ENCODE data around the gene C1orf21.

DNA sequence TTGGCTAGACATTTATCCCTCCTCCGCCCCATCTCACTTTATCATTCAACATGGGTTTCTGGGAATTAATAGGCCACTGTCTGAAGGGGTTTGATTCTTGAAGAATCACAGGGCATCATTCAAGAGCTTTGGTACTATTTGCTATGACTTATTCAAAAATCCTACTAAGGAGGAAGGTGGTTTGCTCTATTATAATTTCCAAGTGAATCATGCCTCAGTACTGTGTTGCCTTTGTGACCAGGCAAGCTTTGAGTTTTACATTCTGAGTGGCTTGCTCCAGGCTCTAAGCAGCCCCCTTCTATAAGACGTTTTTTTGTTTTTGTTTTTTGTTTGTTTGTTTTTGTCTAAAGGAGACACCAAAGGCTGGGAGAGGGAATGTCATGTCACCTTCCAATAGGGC, 2.6 kb downstream of the C1orf21 start:
- no peak for TF ChIP-seq TAF1 (IDR thresholded peaks at IDR 0.05; ENCODE audit: borderline replicate concordance, low read depth, low read length)
- TF ChIP-seq, protein P1, sequence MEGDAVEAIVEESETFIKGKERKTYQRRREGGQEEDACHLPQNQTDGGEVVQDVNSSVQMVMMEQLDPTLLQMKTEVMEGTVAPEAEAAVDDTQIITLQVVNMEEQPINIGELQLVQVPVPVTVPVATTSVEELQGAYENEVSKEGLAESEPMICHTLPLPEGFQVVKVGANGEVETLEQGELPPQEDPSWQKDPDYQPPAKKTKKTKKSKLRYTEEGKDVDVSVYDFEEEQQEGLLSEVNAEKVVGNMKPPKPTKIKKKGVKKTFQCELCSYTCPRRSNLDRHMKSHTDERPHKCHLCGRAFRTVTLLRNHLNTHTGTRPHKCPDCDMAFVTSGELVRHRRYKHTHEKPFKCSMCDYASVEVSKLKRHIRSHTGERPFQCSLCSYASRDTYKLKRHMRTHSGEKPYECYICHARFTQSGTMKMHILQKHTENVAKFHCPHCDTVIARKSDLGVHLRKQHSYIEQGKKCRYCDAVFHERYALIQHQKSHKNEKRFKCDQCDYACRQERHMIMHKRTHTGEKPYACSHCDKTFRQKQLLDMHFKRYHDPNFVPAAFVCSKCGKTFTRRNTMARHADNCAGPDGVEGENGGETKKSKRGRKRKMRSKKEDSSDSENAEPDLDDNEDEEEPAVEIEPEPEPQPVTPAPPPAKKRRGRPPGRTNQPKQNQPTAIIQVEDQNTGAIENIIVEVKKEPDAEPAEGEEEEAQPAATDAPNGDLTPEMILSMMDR (IDR thresholded peaks at IDR 0.05), result no peak
- TF ChIP-seq, protein P2, sequence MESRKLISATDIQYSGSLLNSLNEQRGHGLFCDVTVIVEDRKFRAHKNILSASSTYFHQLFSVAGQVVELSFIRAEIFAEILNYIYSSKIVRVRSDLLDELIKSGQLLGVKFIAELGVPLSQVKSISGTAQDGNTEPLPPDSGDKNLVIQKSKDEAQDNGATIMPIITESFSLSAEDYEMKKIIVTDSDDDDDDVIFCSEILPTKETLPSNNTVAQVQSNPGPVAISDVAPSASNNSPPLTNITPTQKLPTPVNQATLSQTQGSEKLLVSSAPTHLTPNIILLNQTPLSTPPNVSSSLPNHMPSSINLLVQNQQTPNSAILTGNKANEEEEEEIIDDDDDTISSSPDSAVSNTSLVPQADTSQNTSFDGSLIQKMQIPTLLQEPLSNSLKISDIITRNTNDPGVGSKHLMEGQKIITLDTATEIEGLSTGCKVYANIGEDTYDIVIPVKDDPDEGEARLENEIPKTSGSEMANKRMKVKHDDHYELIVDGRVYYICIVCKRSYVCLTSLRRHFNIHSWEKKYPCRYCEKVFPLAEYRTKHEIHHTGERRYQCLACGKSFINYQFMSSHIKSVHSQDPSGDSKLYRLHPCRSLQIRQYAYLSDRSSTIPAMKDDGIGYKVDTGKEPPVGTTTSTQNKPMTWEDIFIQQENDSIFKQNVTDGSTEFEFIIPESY (IDR thresholded peaks at IDR 0.05; ENCODE audit: borderline replicate concordance, low read depth), result no peak
- TF ChIP-seq, protein P3, sequence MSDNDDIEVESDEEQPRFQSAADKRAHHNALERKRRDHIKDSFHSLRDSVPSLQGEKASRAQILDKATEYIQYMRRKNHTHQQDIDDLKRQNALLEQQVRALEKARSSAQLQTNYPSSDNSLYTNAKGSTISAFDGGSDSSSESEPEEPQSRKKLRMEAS (IDR thresholded peaks at IDR 0.05; ENCODE audit: low read depth), result no peak
- no peak for TF ChIP-seq POLR2AphosphoS5 (IDR thresholded peaks at IDR 0.05; ENCODE audit: low read depth, low read length)

All from SK-N-SH (cell line).